Measurements from ENCODE around the gene P2RX4. TPM values are rescaled to one million over a fixed set of nuclear protein-coding genes. Genes with fewer than 3 reads are reported as not detected.
A peak's percentile ranks its signal among the peaks of the same experiment; 100 is the strongest.
"Not testable (repeated sequence)": the region's sequence is repeated elsewhere in the genome, so short reads cannot be mapped to it uniquely, and the experiment has no call there.

The P2RX4 gene
- total RNA-seq, 3 donors from 2014 or later: 18.1 to 21.9 (median 21.6) TPM

GRCh38 chr12:121202407-121203355 is 7.2 kb upstream of the P2RX4 start:
- H3K4me3 Mint-ChIP-seq: no peak overlapping the region
- peaks cover 3% of the 10 kb centered on the region for H3K4me1 Mint-ChIP-seq (ENCODE audit: low read depth)
- no peak for DNase-seq
- ATAC-seq: no peak
- H3K9me3 Mint-ChIP-seq: no peaks in the 10 kb centered on the region
- H3K27me3 Mint-ChIP-seq (ENCODE audit: low read depth): no peaks in the 10 kb centered on the region
- H3K36me3 Mint-ChIP-seq (ENCODE audit: insufficient read depth): no peaks in the 10 kb centered on the region

- H3K36me3 Mint-ChIP-seq (ENCODE audit: insufficient read depth): no peaks in the 10 kb centered on the region
- H3K27me3 Mint-ChIP-seq (ENCODE audit: low read depth): no peaks in the 10 kb centered on the region
- no peaks in the 10 kb centered on the region for H3K9me3 Mint-ChIP-seq
- ATAC-seq: no peak
- no peak for DNase-seq
- H3K4me1 Mint-ChIP-seq (ENCODE audit: low read depth): peaks cover 3% of the 10 kb centered on the region
- no peak overlapping the region for H3K4me3 Mint-ChIP-seq
Observed at GRCh38 chr12:121203482-121203881, 6.4 kb upstream of the P2RX4 start.

- ATAC-seq (no peak), DNase-seq (no peak)
- H3K4me1 Mint-ChIP-seq (ENCODE audit: low read depth): peaks cover 5% of the 10 kb centered on the region
- no peaks in the 10 kb centered on the region for H3K27me3 Mint-ChIP-seq (ENCODE audit: low read depth)
- no peaks in the 10 kb centered on the region for H3K9me3 Mint-ChIP-seq
- H3K36me3 Mint-ChIP-seq (ENCODE audit: insufficient read depth): no peaks in the 10 kb centered on the region
- H3K4me3 Mint-ChIP-seq: no peak overlapping the region
Observed at GRCh38 chr12:121205491-121205890, 4.4 kb upstream of the P2RX4 start.

GRCh38 chr12:121208571-121208970 is 1.4 kb upstream of the P2RX4 start:
- Mint-ChIP-seq H3K4me3 (peak overlapping the region; percentile 70), H3K4me1 (ENCODE audit: low read depth) (peaks cover 16% of the 10 kb centered on the region)
- not testable (repeated sequence) for H3K36me3 Mint-ChIP-seq (ENCODE audit: insufficient read depth); DNase-seq; H3K9me3 Mint-ChIP-seq; H3K27me3 Mint-ChIP-seq (ENCODE audit: low read depth); ATAC-seq

- no peak for ATAC-seq
- H3K27me3 Mint-ChIP-seq (ENCODE audit: low read depth): no peaks in the 10 kb centered on the region
- H3K9me3 Mint-ChIP-seq: no peaks in the 10 kb centered on the region
- no peak for DNase-seq
- peaks cover 3% of the 10 kb centered on the region for H3K36me3 Mint-ChIP-seq (ENCODE audit: insufficient read depth)
- H3K4me3 Mint-ChIP-seq: peak overlapping the region; percentile 70
- H3K4me1 Mint-ChIP-seq (ENCODE audit: low read depth): peaks cover 19% of the 10 kb centered on the region
Observed at GRCh38 chr12:121209221-121209620, 708 bp upstream of the P2RX4 start.

- Mint-ChIP-seq H3K4me1 (ENCODE audit: low read depth) (peaks cover 35% of the 10 kb centered on the region), H3K4me3 (no peak overlapping the region), H3K36me3 (ENCODE audit: insufficient read depth) (peaks cover 10% of the 10 kb centered on the region), H3K27me3 (ENCODE audit: low read depth) (no peaks in the 10 kb centered on the region), H3K9me3 (no peaks in the 10 kb centered on the region)
- ATAC-seq (no peak), DNase-seq (no peak)
Observed at GRCh38 chr12:121212875-121213274, 2.9 kb downstream of the P2RX4 start.

- Mint-ChIP-seq H3K4me1 (ENCODE audit: low read depth) (peaks cover 35% of the 10 kb centered on the region), H3K4me3 (peak overlapping the region; percentile 33), H3K9me3 (no peaks in the 10 kb centered on the region), H3K27me3 (ENCODE audit: low read depth) (no peaks in the 10 kb centered on the region), H3K36me3 (ENCODE audit: insufficient read depth) (peaks cover 16% of the 10 kb centered on the region)
- ATAC-seq (peak; percentile 43 to 44), DNase-seq (peak; percentile 27)
Observed at GRCh38 chr12:121214166-121214777, 4.3 kb downstream of the P2RX4 start.

- Mint-ChIP-seq H3K9me3 (no peaks in the 10 kb centered on the region), H3K4me3 (peak overlapping the region; percentile 33), H3K36me3 (ENCODE audit: insufficient read depth) (peaks cover 16% of the 10 kb centered on the region), H3K27me3 (ENCODE audit: low read depth) (no peaks in the 10 kb centered on the region), H3K4me1 (ENCODE audit: low read depth) (peaks cover 33% of the 10 kb centered on the region)
- ATAC-seq (no peak), DNase-seq (no peak)
Observed at GRCh38 chr12:121214855-121215745, 5.2 kb downstream of the P2RX4 start.

- Mint-ChIP-seq H3K27me3 (ENCODE audit: low read depth) (no peaks in the 10 kb centered on the region), H3K36me3 (ENCODE audit: insufficient read depth) (peaks cover 16% of the 10 kb centered on the region), H3K9me3 (no peaks in the 10 kb centered on the region), H3K4me1 (ENCODE audit: low read depth) (peaks cover 29% of the 10 kb centered on the region), H3K4me3 (no peak overlapping the region)
- no peak for DNase-seq
- no peak for ATAC-seq
Observed at GRCh38 chr12:121216102-121216501, 6.2 kb downstream of the P2RX4 start.

- peaks cover 25% of the 10 kb centered on the region for H3K4me1 Mint-ChIP-seq (ENCODE audit: low read depth)
- H3K4me3 Mint-ChIP-seq: no peak overlapping the region
Observed at GRCh38 chr12:121217063-121217462, 7.1 kb downstream of the P2RX4 start.

GRCh38 chr12:121217761-121218160 is 7.8 kb downstream of the P2RX4 start:
- Mint-ChIP-seq H3K4me1 (ENCODE audit: low read depth) (peaks cover 27% of the 10 kb centered on the region), H3K4me3 (no peak overlapping the region), H3K9me3 (no peaks in the 10 kb centered on the region), H3K27me3 (ENCODE audit: low read depth) (no peaks in the 10 kb centered on the region), H3K36me3 (ENCODE audit: insufficient read depth) (peaks cover 17% of the 10 kb centered on the region)
- ATAC-seq (no peak), DNase-seq (no peak)

More at GRCh38 chr12:121217063-121217462, 7.1 kb downstream of the P2RX4 start:
- ATAC-seq (no peak), DNase-seq (no peak)
- no peaks in the 10 kb centered on the region for H3K27me3 Mint-ChIP-seq (ENCODE audit: low read depth)
- peaks cover 17% of the 10 kb centered on the region for H3K36me3 Mint-ChIP-seq (ENCODE audit: insufficient read depth)
- H3K9me3 Mint-ChIP-seq: no peaks in the 10 kb centered on the region

- no peak for ATAC-seq
- Mint-ChIP-seq H3K36me3 (ENCODE audit: insufficient read depth) (peaks cover 15% of the 10 kb centered on the region), H3K9me3 (no peaks in the 10 kb centered on the region), H3K4me1 (ENCODE audit: low read depth) (peaks cover 34% of the 10 kb centered on the region), H3K4me3 (no peak overlapping the region), H3K27me3 (ENCODE audit: low read depth) (no peaks in the 10 kb centered on the region)
- DNase-seq: no peak
Observed at GRCh38 chr12:121218588-121219352, 8.8 kb downstream of the P2RX4 start.

- ATAC-seq: no peak
- no peak overlapping the region for H3K4me3 Mint-ChIP-seq
- H3K27me3 Mint-ChIP-seq (ENCODE audit: low read depth): no peaks in the 10 kb centered on the region
- peaks cover 32% of the 10 kb centered on the region for H3K4me1 Mint-ChIP-seq (ENCODE audit: low read depth)
- peaks cover 15% of the 10 kb centered on the region for H3K36me3 Mint-ChIP-seq (ENCODE audit: insufficient read depth)
- no peaks in the 10 kb centered on the region for H3K9me3 Mint-ChIP-seq
- DNase-seq: no peak
Observed at GRCh38 chr12:121219353-121219986, 9.5 kb downstream of the P2RX4 start.

All from activated T-cell treated with anti-CD3 and anti-CD28 coated beads, Interleukin-2, amount 50 U/mL, for 4 hours (primary cell).